ENCODE measurements around the gene TTC39C.

DNA sequence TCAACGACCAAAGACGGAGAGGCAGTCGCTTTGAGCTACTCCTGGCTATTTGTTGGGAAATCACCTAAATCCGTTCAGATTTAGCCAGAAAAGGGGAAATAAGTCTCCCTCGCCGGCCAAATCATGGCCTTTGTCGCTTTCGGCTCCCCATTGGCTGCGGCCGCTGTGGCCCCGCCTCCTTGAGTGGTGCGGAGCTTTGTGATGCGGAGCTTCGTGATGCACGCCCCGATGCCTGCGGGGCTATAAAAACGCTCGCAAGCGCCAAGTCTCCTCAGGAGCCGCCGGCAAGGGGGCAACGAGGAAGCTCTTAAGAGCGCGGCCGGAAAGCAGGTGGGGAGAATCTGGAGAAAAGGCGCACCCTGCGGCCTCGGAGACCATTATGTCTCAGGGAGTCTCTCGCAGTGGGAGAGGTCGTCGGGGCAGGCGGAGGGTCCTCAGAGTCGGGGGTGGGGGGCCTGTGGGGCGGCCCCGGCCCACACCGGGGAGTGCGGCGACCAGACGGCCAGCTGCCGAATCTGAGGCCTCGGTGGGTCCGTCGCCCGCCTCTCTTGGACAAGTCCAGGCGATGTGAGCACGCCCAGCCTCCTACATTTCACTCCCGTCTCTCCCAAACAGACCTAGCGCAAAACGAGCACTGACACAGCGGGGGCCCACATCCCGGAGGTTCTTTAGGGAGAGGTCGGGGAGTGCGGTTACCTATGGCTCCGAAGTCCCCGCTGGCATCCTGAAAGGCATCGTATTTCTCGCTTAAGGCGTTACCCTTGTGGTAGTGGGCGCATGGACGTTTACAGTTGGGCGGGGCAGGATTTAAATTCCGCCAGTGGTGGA lies 124.4 kb downstream of the TTC39C start, which contains the start of gene CABYR:
- peak; percentile 54 for TF ChIP-seq POLR2A (IDR thresholded peaks at IDR 0.05)
- TF ChIP-seq, protein P1, sequence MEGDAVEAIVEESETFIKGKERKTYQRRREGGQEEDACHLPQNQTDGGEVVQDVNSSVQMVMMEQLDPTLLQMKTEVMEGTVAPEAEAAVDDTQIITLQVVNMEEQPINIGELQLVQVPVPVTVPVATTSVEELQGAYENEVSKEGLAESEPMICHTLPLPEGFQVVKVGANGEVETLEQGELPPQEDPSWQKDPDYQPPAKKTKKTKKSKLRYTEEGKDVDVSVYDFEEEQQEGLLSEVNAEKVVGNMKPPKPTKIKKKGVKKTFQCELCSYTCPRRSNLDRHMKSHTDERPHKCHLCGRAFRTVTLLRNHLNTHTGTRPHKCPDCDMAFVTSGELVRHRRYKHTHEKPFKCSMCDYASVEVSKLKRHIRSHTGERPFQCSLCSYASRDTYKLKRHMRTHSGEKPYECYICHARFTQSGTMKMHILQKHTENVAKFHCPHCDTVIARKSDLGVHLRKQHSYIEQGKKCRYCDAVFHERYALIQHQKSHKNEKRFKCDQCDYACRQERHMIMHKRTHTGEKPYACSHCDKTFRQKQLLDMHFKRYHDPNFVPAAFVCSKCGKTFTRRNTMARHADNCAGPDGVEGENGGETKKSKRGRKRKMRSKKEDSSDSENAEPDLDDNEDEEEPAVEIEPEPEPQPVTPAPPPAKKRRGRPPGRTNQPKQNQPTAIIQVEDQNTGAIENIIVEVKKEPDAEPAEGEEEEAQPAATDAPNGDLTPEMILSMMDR (IDR thresholded peaks at IDR 0.05) = no peak
